ENCODE results near the gene KCNN2. TPM values are rescaled to one million over a fixed set of nuclear protein-coding genes. Genes with fewer than 3 reads are reported as not detected.

KCNN2 gene
- total and polyA plus RNA-seq, 10 of the 15 experiments (the other 5 are each of a cell fraction or from before 2014, with no cell fraction given), result 0.21 to 3.6 (median 0.79) TPM

DNA sequence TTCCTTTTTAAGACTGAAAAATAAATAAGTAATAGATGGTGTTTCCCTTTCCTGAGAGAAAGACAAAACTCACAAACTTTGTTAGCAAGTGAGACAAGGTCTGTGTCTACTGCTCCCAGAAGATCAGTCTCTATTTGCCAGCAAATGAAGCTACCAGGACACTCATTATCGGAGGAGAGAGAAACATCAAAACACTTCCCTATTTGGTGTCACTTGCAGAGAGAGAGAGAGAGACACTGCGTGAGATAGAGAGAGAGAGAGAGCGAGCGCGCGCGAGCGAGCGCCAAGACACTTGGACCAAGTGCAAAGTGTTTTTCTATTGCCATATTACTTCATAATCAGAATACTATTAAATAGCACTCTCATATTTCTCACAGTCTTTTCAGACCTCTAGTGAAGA lies 142.7 kb downstream of the KCNN2 start:
- H2AFZ ChIP-seq (ENCODE audit: control insufficient read depth, low read depth, low read length), result no peak overlapping the region
- H3K79me2 ChIP-seq (ENCODE audit: control insufficient read depth, insufficient read depth, low read length), result no peaks in the 10 kb centered on the region
- ChIA-PET RAD21 (ENCODE audit: unreplicated experiment) (no interaction called here), SMC1A (ENCODE audit: uncharacterized antibody, unreplicated experiment) (no interaction called here), CTCF (no interaction called here), POLR2A (interaction anchor here (0.6 kb wide), 1 partner anchor 67 kb away, joined by 11 read pairs; no protein-coding TSS in a partner anchor)
- no peaks in the 10 kb centered on the region for H3K9me3 ChIP-seq (replicated peaks; ENCODE audit: control insufficient read depth, insufficient read depth, low read length)
- WGBS (ENCODE audit: insufficient coverage, insufficient replicate concordance, low lambda C conversion rate, missing lambda C conversion rate), result 85% methylated on average over 9 of the region's 9 CpGs
- TF ChIP-seq MXI1 (IDR thresholded peaks at IDR 0.05; ENCODE audit: low read depth, low read length) (no peak), MYB (IDR thresholded peaks at IDR 0.05; ENCODE audit: borderline replicate concordance, low read depth, low read length) (no peak), NFIC (IDR thresholded peaks at IDR 0.05; ENCODE audit: low read depth, low read length) (no peak), KDM1A (IDR thresholded peaks at IDR 0.05; ENCODE audit: borderline replicate concordance) (no peak), JUND (IDR thresholded peaks at IDR 0.05; ENCODE audit: low read depth, low read length) (no peak), RB1 (IDR thresholded peaks at IDR 0.05; ENCODE audit: borderline replicate concordance) (no peak), HDAC6 (IDR thresholded peaks at IDR 0.05; ENCODE audit: unreplicated experiment) (no peak)
- TF ChIP-seq, protein P1, sequence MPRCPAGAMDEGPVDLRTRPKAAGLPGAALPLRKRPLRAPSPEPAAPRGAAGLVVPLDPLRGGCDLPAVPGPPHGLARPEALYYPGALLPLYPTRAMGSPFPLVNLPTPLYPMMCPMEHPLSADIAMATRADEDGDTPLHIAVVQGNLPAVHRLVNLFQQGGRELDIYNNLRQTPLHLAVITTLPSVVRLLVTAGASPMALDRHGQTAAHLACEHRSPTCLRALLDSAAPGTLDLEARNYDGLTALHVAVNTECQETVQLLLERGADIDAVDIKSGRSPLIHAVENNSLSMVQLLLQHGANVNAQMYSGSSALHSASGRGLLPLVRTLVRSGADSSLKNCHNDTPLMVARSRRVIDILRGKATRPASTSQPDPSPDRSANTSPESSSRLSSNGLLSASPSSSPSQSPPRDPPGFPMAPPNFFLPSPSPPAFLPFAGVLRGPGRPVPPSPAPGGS (IDR thresholded peaks at IDR 0.05; ENCODE audit: borderline replicate concordance, insufficient read depth, low read depth, low read length, poor library complexity, severe bottlenecking), result no peak
- TF ChIP-seq, protein P2, sequence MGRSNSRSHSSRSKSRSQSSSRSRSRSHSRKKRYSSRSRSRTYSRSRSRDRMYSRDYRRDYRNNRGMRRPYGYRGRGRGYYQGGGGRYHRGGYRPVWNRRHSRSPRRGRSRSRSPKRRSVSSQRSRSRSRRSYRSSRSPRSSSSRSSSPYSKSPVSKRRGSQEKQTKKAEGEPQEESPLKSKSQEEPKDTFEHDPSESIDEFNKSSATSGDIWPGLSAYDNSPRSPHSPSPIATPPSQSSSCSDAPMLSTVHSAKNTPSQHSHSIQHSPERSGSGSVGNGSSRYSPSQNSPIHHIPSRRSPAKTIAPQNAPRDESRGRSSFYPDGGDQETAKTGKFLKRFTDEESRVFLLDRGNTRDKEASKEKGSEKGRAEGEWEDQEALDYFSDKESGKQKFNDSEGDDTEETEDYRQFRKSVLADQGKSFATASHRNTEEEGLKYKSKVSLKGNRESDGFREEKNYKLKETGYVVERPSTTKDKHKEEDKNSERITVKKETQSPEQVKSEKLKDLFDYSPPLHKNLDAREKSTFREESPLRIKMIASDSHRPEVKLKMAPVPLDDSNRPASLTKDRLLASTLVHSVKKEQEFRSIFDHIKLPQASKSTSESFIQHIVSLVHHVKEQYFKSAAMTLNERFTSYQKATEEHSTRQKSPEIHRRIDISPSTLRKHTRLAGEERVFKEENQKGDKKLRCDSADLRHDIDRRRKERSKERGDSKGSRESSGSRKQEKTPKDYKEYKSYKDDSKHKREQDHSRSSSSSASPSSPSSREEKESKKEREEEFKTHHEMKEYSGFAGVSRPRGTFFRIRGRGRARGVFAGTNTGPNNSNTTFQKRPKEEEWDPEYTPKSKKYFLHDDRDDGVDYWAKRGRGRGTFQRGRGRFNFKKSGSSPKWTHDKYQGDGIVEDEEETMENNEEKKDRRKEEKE (IDR thresholded peaks at IDR 0.05), result no peak
- no peaks in the 10 kb centered on the region for H3K27me3 ChIP-seq (replicated peaks in 1 of 2; ENCODE audit: control insufficient read depth in 2 of 2, insufficient read depth in 2 of 2, low read length in 1 of 2)
- H3K27ac ChIP-seq (ENCODE audit: control insufficient read depth, insufficient read depth), result no peak overlapping the region
- H3K4me1 ChIP-seq (ENCODE audit: control insufficient read depth, insufficient read depth, low read length), result no peaks in the 10 kb centered on the region
- H3K9ac ChIP-seq (ENCODE audit: control insufficient read depth, insufficient read depth, low read length), result no peak overlapping the region
- no peaks in the 10 kb centered on the region for H4K20me1 ChIP-seq (ENCODE audit: control insufficient read depth, insufficient read depth)
- no peak overlapping the region for H3K4me2 ChIP-seq (ENCODE audit: control insufficient read depth, insufficient read depth)
- no peaks in the 10 kb centered on the region for H3K36me3 ChIP-seq (ENCODE audit: control insufficient read depth in 2 of 2, insufficient read depth in 2 of 2, low read length in 1 of 2)
- FAIRE-seq (no peak), ATAC-seq (no peak), DNase-seq (ENCODE audit: low read depth, low spot score) (no peak)
- intact Hi-C loops (cut with micrococcal nuclease; ENCODE audit: unreplicated experiment), result no loop called here
- BruUV-seq (replicated peaks), result no TSS peak
- in situ Hi-C loops (cut with MboI), result no loop called here
- H3K4me3 ChIP-seq, result no peak overlapping the region
